ENCODE results near the gene SMCO4. TPM values are rescaled to one million over a fixed set of nuclear protein-coding genes. Genes with fewer than 3 reads are reported as not detected.

SMCO4 gene
- total RNA-seq, 2 experiments from 2014 or later, result 36.1 to 44.1 TPM

GRCh38 chr11:93492464-93493251 is 50.5 kb downstream of the SMCO4 start:
- Histone ChIP-seq H3K27ac (ENCODE audit: low read depth, low read length, poor library complexity, severe bottlenecking) (no peak overlapping the region), H3K4me1 (ENCODE audit: insufficient read depth, low read length, poor library complexity, severe bottlenecking) (no peaks in the 10 kb centered on the region), H2AFZ (ENCODE audit: low read length) (no peak overlapping the region), H3K36me3 (ENCODE audit: insufficient read depth, low read length) (peaks cover 12% of the 10 kb centered on the region; the same call in 1 of the 2 replicates), H3K4me2 (ENCODE audit: low read length) (no peak overlapping the region), H3K9me2 (ENCODE audit: insufficient read depth, low read length) (no peaks in the 10 kb centered on the region), H4K20me1 (ENCODE audit: insufficient read depth, low read length) (no peaks in the 10 kb centered on the region), H3K9me3 (ENCODE audit: low read length) (no peaks in the 10 kb centered on the region), H3K4me3 (ENCODE audit: low read depth, low read length, poor library complexity, severe bottlenecking) (no peak overlapping the region), H3K79me2 (ENCODE audit: insufficient read depth, low read depth, low read length) (no peaks in the 10 kb centered on the region)
- no peak for DNase-seq (ENCODE audit: low spot score)
- POLR2A ChIA-PET, result interaction anchor here (1.0 to 1.2 kb wide), 3 partner anchors 16 to 182 kb away, joined by 3 read pairs; no protein-coding TSS in a partner anchor
- intact Hi-C loops (cut with micrococcal nuclease; ENCODE audit: unreplicated experiment), result no loop called here
- BruUV-seq (replicated peaks), result no TSS peak
- CTCF ChIA-PET (ENCODE audit: unreplicated experiment), result no interaction called here
- TF ChIP-seq EZH2phosphoT487 (IDR thresholded peaks at IDR 0.05; ENCODE audit: borderline replicate concordance, low read depth, low read length), result no peak
- TF ChIP-seq CTCF (conservative IDR thresholded peaks at IDR 0.05; ENCODE audit: low read length), result no peak

GRCh38 chr11:93491973-93492372 is 51.2 kb downstream of the SMCO4 start:
- Histone ChIP-seq H3K9me2 (ENCODE audit: insufficient read depth, low read length) (no peaks in the 10 kb centered on the region), H4K20me1 (ENCODE audit: insufficient read depth, low read length) (no peaks in the 10 kb centered on the region), H3K36me3 (ENCODE audit: insufficient read depth, low read length) (peaks cover 12% of the 10 kb centered on the region; the same call in 1 of the 2 replicates), H3K9me3 (ENCODE audit: low read length) (no peaks in the 10 kb centered on the region), H3K4me3 (ENCODE audit: low read depth, low read length, poor library complexity, severe bottlenecking) (no peak overlapping the region), H3K27ac (ENCODE audit: low read depth, low read length, poor library complexity, severe bottlenecking) (no peak overlapping the region), H3K4me1 (ENCODE audit: insufficient read depth, low read length, poor library complexity, severe bottlenecking) (no peaks in the 10 kb centered on the region), H2AFZ (ENCODE audit: low read length) (no peak overlapping the region), H3K79me2 (ENCODE audit: insufficient read depth, low read depth, low read length) (no peaks in the 10 kb centered on the region), H3K4me2 (ENCODE audit: low read length) (no peak overlapping the region)
- no TSS peak for BruUV-seq (replicated peaks)
- POLR2A ChIA-PET, result interaction anchor here (1.2 kb wide), 1 partner anchor 15 kb away, joined by 3 read pairs; no protein-coding TSS in a partner anchor
- no peak for TF ChIP-seq EZH2phosphoT487 (IDR thresholded peaks at IDR 0.05; ENCODE audit: borderline replicate concordance, low read depth, low read length)
- no peak for TF ChIP-seq CTCF (conservative IDR thresholded peaks at IDR 0.05; ENCODE audit: low read length)
- CTCF ChIA-PET (ENCODE audit: unreplicated experiment), result no interaction called here
- intact Hi-C loops (cut with micrococcal nuclease; ENCODE audit: unreplicated experiment), result no loop called here
- no peak for DNase-seq (ENCODE audit: low spot score)

GRCh38 chr11:93490996-93491618 is 52.1 kb downstream of the SMCO4 start:
- DNase-seq (ENCODE audit: low spot score), result no peak
- no peak overlapping the region for H2AFZ ChIP-seq (ENCODE audit: low read length)
- H3K9me3 ChIP-seq (ENCODE audit: low read length), result no peaks in the 10 kb centered on the region
- CTCF ChIA-PET (ENCODE audit: unreplicated experiment), result no interaction called here
- peaks cover 12% of the 10 kb centered on the region; the same call in 1 of the 2 replicates for H3K36me3 ChIP-seq (ENCODE audit: insufficient read depth, low read length)
- H3K4me2 ChIP-seq (ENCODE audit: low read length), result no peak overlapping the region
- POLR2A ChIA-PET, result no interaction called here
- no peak overlapping the region for H3K27ac ChIP-seq (ENCODE audit: low read depth, low read length, poor library complexity, severe bottlenecking)
- TF ChIP-seq CTCF (conservative IDR thresholded peaks at IDR 0.05; ENCODE audit: low read length), result no peak
- TF ChIP-seq EZH2phosphoT487 (IDR thresholded peaks at IDR 0.05; ENCODE audit: borderline replicate concordance, low read depth, low read length), result no peak
- no peak overlapping the region for H3K4me3 ChIP-seq (ENCODE audit: low read depth, low read length, poor library complexity, severe bottlenecking)
- no peaks in the 10 kb centered on the region for H3K9me2 ChIP-seq (ENCODE audit: insufficient read depth, low read length)
- no TSS peak for BruUV-seq (replicated peaks)
- no peaks in the 10 kb centered on the region for H4K20me1 ChIP-seq (ENCODE audit: insufficient read depth, low read length)
- H3K79me2 ChIP-seq (ENCODE audit: insufficient read depth, low read depth, low read length), result no peaks in the 10 kb centered on the region
- no peaks in the 10 kb centered on the region for H3K4me1 ChIP-seq (ENCODE audit: insufficient read depth, low read length, poor library complexity, severe bottlenecking)
- intact Hi-C loops (cut with micrococcal nuclease; ENCODE audit: unreplicated experiment), result no loop called here
